ENCODE data around the gene CCNB2. TPM values are rescaled to one million over a fixed set of nuclear protein-coding genes. Genes with fewer than 3 reads are reported as not detected.

Gene CCNB2
- polyA plus RNA-seq (ENCODE audit: insufficient read length in 3 of 3), result 10 to 100 TPM; 35.8 to 55.5 (median 53.9) TPM
- long read RNA-seq, donor 1, transcript CCNB2-201 (9 exons, 1,556 nt), result major isoform, 16 of 16 reads
- long read RNA-seq, donor 1, partial matches to known transcripts, result 0 of 16 reads
- long read RNA-seq, donor 1, other reads (novel, unspliced or antisense), result 0 of 16 reads
- long read RNA-seq, donor 2, transcript CCNB2-201 (9 exons, 1,556 nt), result major isoform, 15 of 20 reads
- long read RNA-seq, donor 2, partial matches to known transcripts, result 5 of 20 reads
- long read RNA-seq, donor 2, other reads (novel, unspliced or antisense), result 0 of 20 reads
- long read RNA-seq, donor 3, transcript CCNB2-201 (9 exons, 1,556 nt), result major isoform, 16 of 89 reads
- long read RNA-seq, donor 3, partial matches to known transcripts, result 73 of 89 reads
- long read RNA-seq, donor 3, other reads (novel, unspliced or antisense), result 0 of 89 reads
- long read RNA-seq, donor 4, transcript CCNB2-201 (9 exons, 1,556 nt), result major isoform, 14 of 14 reads
- long read RNA-seq, donor 4, partial matches to known transcripts, result 0 of 14 reads
- long read RNA-seq, donor 4, other reads (novel, unspliced or antisense), result 0 of 14 reads
- long read RNA-seq, donor 5, result 0 reads
- long read RNA-seq, donor 6, transcript CCNB2-201 (9 exons, 1,556 nt), result major isoform, 8 of 14 reads
- long read RNA-seq, donor 6, partial matches to known transcripts, result 6 of 14 reads
- long read RNA-seq, donor 6, other reads (novel, unspliced or antisense), result 0 of 14 reads
- long read RNA-seq, donor 7, transcript CCNB2-201 (9 exons, 1,556 nt), result major isoform, 24 of 29 reads
- long read RNA-seq, donor 7, partial matches to known transcripts, result 5 of 29 reads
- long read RNA-seq, donor 7, other reads (novel, unspliced or antisense), result 0 of 29 reads
- long read RNA-seq, donor 8, result 0 reads
- long read RNA-seq, donor 9, transcript CCNB2-201 (9 exons, 1,556 nt), result major isoform, 20 of 21 reads
- long read RNA-seq, donor 9, partial matches to known transcripts, result 0 of 21 reads
- long read RNA-seq, donor 9, other reads (novel, unspliced or antisense), result 0 of 21 reads
- long read RNA-seq, donor 10, transcript CCNB2-201 (9 exons, 1,556 nt), result major isoform, 12 of 12 reads
- long read RNA-seq, donor 10, partial matches to known transcripts, result 0 of 12 reads
- long read RNA-seq, donor 10, other reads (novel, unspliced or antisense), result 0 of 12 reads
- long read RNA-seq, donor 11, transcript CCNB2-201 (9 exons, 1,556 nt), result major isoform, 8 of 8 reads
- long read RNA-seq, donor 11, partial matches to known transcripts, result 0 of 8 reads
- long read RNA-seq, donor 11, other reads (novel, unspliced or antisense), result 0 of 8 reads
- long read RNA-seq, donor 12, partial matches to known transcripts, result 0 of 3 reads
- long read RNA-seq, donor 12, other reads (novel, unspliced or antisense), result 0 of 3 reads
- long read RNA-seq, donor 13, result 0 reads
- long read RNA-seq, donor 14, transcript CCNB2-201 (9 exons, 1,556 nt), result major isoform, 10 of 10 reads
- long read RNA-seq, donor 14, partial matches to known transcripts, result 0 of 10 reads
- long read RNA-seq, donor 14, other reads (novel, unspliced or antisense), result 0 of 10 reads
- long read RNA-seq, donor 15, transcript CCNB2-201 (9 exons, 1,556 nt), result major isoform, 8 of 8 reads
- long read RNA-seq, donor 15, partial matches to known transcripts, result 0 of 8 reads
- long read RNA-seq, donor 15, other reads (novel, unspliced or antisense), result 0 of 8 reads
- long read RNA-seq, donor 16, transcript CCNB2-201 (9 exons, 1,556 nt), result major isoform, 47 of 57 reads
- long read RNA-seq, donor 16, partial matches to known transcripts, result 8 of 57 reads
- long read RNA-seq, donor 16, other reads (novel, unspliced or antisense), result 0 of 57 reads

- peak; percentile 83 to 94 (median 88) for DNase-seq (ENCODE audit: extremely low read depth in 1 of 11, low read depth in 9 of 11, low spot score in 4 of 11)
These were observed at the start of gene CCNB2 for GRCh38 chr15:59104912-59105732. TSS of gene CCNB2 (plus strand) at chr15:59105146. CDS start at chr15:59105269, 123 bp downstream.

GRCh38 chr15:59059076-59059597 is 45.8 kb upstream of the CCNB2 start:
- DNase-seq (ENCODE audit: extremely low read depth in 1 of 11, low read depth in 9 of 11, low spot score in 4 of 11), result no peak

DNA sequence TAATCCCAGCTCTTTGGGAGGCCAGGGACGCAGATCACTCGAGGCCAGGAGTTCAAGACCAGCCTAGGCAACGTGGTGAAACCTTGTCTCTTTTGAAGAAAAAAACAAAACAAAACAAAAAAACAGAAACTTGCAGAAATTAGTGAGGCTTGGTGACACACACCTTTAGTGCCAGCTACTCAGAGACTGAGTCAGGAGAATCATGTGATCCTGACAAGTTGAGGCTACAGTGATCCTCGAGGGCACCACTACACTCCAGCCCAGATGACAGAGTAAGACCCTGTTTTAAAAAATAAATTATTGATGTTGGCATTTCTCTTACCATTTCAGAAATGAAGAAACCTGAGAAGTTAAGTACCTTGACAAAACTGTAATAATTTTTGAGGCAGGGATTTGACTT is 44.6 kb upstream of the CCNB2 start:
- no peak for DNase-seq (ENCODE audit: extremely low read depth in 1 of 11, low read depth in 9 of 11, low spot score in 4 of 11)

DNA sequence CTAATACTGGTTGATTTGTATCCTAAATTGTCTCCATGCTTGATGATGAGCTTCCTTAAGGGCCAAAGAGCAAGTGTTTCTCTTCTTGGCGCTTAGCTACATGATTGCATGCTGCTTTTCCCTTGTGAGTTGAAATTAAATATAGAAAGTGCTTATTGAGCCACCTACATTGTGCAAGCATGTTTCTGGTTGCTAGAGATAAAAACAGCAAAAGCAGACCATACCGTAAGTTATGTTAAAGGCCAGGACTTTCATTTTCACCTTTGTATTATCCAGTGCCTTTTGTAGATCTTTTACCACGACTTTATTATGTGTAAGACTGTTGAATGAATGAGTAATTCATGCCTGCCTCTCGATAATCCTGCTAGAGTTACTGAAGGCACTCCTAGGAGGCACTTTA is 41.9 kb upstream of the CCNB2 start:
- DNase-seq (ENCODE audit: extremely low read depth in 1 of 11, low read depth in 9 of 11, low spot score in 4 of 11), result no peak

GRCh38 chr15:59069430-59069829 is 35.5 kb upstream of the CCNB2 start:
- no peak for DNase-seq (ENCODE audit: extremely low read depth in 1 of 11, low read depth in 9 of 11, low spot score in 4 of 11)

- no peak for DNase-seq (ENCODE audit: extremely low read depth in 1 of 11, low read depth in 9 of 11, low spot score in 4 of 11)
These were observed 30.3 kb upstream of the CCNB2 start for GRCh38 chr15:59074607-59075006.

DNA sequence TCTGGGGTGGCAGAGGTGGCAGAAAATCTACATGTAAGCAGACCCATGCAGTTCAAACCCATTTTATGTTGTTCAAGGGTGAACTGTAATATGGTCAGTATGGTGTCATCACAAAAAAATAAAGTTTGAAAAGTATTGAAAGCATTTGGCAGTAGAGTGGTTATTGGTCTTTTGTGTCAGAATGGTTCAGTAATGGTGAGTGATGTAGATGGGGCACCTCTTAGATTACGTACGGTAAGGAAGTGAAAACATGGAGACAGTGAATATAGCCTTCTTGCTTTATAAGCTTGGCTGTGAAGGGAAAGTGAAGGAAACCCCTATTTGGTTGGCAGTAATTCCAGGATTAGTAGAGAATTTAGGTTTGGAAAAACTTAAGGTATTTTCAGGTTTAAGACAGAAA is 17.2 kb upstream of the CCNB2 start:
- no peak for DNase-seq (ENCODE audit: extremely low read depth in 1 of 11, low read depth in 9 of 11, low spot score in 4 of 11)

- DNase-seq (ENCODE audit: extremely low read depth in 1 of 11, low read depth in 9 of 11, low spot score in 4 of 11), result no peak
These were observed 10.9 kb upstream of the CCNB2 start for GRCh38 chr15:59094077-59094476.

- no peak for DNase-seq (ENCODE audit: extremely low read depth in 1 of 11, low read depth in 9 of 11, low spot score in 4 of 11)
These were observed 8.5 kb upstream of the CCNB2 start for GRCh38 chr15:59096429-59096828.

DNA sequence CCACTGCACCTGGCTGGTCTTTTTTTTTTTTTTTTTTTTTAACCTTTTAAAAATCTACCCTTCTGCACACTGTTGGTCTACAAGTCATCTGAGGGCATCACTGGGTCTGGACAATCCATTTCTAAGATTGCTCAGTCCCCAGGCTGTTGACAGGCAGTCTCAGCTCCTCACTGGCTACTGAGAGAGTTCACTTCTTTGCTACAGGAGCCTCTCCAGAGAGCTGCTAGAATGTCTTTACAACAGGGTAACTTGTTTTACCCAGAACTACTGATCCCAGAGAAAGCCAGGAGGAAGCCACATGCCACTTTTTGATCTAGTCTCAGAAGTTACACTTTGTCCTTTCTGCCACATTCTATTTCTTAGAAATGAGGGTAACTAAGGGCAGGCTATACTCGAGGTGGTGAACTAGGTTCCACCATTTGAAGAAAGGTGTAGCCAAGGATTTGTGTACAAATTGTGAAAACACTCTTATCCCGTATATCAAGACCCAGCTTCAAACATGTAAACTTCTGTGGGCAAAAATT is 5.7 kb upstream of the CCNB2 start:
- DNase-seq (ENCODE audit: extremely low read depth in 1 of 11, low read depth in 9 of 11, low spot score in 4 of 11), result no peak

GRCh38 chr15:59104602-59104911 is 389 bp upstream of the CCNB2 start:
- no peak for DNase-seq (ENCODE audit: extremely low read depth in 1 of 11, low read depth in 9 of 11, low spot score in 4 of 11)

DNA sequence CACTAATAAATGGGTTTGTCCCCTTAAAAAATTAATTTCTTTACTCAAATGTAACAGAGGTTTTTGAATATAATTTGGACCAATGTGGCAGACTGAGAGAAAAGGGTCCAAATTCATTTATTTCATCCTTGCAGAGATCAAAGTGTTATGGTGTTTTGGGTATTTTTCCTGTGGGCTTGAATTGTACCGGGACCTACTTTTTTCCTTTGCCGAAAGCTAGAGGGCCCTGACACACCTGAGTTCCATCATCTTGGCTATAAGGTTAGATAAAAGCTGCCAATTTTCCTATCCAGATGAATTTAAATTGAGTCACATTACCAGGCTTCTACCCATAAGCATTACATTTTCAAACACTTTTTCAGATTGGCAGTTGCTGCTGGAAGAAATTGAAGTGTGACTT is 908 bp downstream of the CCNB2 start:
- peak in 1 of 11 donors; percentile 0 for DNase-seq (ENCODE audit: extremely low read depth in 1 of 11, low read depth in 9 of 11, low spot score in 4 of 11)

GRCh38 chr15:59111251-59111650 is 6.3 kb downstream of the CCNB2 start:
- DNase-seq (ENCODE audit: extremely low read depth in 1 of 11, low read depth in 9 of 11, low spot score in 4 of 11), result no peak

DNA sequence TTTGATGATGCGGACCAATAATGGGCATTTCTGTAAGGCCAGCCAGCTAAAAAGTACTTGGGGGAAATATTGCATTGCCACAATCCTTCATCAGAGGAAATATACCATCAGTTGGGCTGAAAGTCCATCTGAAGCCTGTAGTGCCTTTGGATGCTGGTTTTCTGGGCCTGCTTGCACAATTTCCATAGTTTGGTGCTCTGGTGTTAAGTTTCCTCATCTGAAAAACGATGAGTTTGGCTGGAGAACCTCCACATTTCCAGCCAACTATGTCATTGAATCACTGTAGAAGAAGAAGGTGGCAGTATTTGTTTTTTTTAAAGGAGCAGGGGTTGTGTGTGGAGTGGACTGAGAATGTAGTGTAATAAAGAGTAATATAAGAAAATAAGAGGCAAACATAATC is 10.1 kb downstream of the CCNB2 start:
- no peak for DNase-seq (ENCODE audit: extremely low read depth in 1 of 11, low read depth in 9 of 11, low spot score in 4 of 11)

DNA sequence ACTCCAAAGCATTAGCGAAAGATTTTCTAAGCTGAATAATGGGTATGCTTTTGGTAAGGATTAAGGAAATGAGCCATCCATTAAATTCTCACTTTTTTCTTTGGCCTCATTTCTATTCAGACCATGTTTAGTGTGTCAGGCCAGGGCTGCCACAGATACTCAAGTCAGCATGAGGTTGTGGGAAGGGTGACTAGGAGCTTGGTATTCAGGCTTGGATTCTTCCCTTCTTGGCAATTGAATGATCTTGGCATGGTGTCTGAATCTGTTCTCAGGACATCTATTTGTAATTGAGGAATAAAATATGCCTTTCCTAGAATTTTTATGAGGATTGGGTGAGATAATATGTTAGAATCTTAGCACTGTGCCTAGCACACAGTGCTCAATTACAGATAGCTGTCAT is 11.2 kb downstream of the CCNB2 start:
- DNase-seq (ENCODE audit: extremely low read depth in 1 of 11, low read depth in 9 of 11, low spot score in 4 of 11), result no peak

DNA sequence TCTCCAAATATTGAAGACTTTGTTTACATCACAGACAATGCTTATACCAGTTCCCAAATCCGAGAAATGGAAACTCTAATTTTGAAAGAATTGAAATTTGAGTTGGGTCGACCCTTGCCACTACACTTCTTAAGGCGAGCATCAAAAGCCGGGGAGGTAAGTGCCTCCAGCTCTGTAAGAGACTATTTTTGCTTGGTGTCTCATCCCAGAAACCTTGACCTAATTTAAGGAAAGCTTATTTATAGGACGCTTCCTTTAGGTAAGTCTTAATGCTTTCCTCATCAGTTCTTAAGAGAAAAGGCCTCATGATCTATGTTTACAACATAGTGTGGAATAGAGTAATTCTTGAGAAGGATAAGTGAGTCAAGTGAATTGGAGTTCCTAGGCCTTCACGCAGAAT is 11.8 kb downstream of the CCNB2 start:
- DNase-seq (ENCODE audit: extremely low read depth in 1 of 11, low read depth in 9 of 11, low spot score in 4 of 11), result no peak

- DNase-seq (ENCODE audit: extremely low read depth in 1 of 11, low read depth in 9 of 11, low spot score in 4 of 11), result no peak
These were observed 14.7 kb downstream of the CCNB2 start for GRCh38 chr15:59119625-59120024.
